CD4-positive, alpha-beta T cell treated with Interleukin-2 at 100 ng/mL for 4 hours (primary cell): Measurements from ENCODE around the gene WDR59.
"Not testable (repeated sequence)": the region's sequence is repeated elsewhere in the genome, so short reads cannot be mapped to it uniquely, and the experiment has no call there.

Source experiments
- DNase-seq: peaks from one replicate; pipeline ENCODE4 v3.0.0-alpha.2; 2020; ENCODE audit warnings: low spot score

WDR59 gene

DNA sequence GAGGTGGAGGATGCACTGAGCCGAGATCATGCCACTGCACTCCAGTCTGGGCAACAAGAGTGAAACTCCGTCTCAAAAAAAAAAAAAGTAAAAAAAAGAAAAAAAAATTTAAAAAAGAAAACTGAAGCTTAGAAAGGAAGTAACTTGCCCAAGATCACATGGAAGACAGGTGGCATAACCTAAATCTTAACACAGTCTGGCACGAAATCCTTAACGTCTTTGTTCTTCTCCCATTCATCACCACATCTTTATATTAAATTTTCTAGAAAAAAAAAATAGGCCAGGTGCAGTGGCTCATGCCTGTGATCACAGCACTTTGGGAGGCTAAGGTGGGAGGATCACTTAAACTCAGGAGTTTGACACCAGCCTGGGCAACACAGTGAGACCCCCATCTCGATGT, 9.3 kb downstream of the WDR59 start:
- DNase-seq = no peak

GRCh38 chr16:74973304-74973703, 11.6 kb downstream of the WDR59 start:
- no peak for DNase-seq

DNA sequence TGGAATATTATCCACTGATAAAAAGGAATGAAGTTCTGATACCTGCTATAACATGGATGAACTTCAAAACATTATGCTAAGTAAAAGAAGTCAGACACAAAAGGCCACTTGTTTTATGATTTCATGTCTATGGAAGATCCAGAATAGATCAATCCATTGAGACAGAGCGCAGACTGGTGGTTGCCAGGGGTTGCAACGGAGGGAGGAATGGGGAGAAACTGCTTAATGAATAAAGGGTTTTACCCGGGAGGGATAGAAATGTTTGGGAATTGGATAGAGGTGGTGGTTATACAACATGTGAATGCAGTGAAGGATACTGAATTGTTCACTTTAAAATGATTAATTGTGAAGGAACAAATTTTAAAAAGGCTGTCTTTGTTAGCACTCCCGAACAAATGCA, 30.2 kb downstream of the WDR59 start:
- no peak for DNase-seq

- no peak for DNase-seq
Measured at GRCh38 chr16:74951681-74952080, 33.2 kb downstream of the WDR59 start.

GRCh38 chr16:74951206-74951605, 33.7 kb downstream of the WDR59 start:
- no peak for DNase-seq

- no peak for DNase-seq
Measured at GRCh38 chr16:74950511-74950910, 34.4 kb downstream of the WDR59 start.

- no peak for DNase-seq
Measured at GRCh38 chr16:74949309-74949708, 35.6 kb downstream of the WDR59 start.

GRCh38 chr16:74944466-74944865, 40.5 kb downstream of the WDR59 start:
- no peak for DNase-seq

GRCh38 chr16:74942977-74943918, 41.7 kb downstream of the WDR59 start:
- no peak for DNase-seq

- no peak for DNase-seq
Measured at GRCh38 chr16:74942566-74942965, 42.4 kb downstream of the WDR59 start.

GRCh38 chr16:74939688-74940087, 45.2 kb downstream of the WDR59 start:
- no peak for DNase-seq

DNA sequence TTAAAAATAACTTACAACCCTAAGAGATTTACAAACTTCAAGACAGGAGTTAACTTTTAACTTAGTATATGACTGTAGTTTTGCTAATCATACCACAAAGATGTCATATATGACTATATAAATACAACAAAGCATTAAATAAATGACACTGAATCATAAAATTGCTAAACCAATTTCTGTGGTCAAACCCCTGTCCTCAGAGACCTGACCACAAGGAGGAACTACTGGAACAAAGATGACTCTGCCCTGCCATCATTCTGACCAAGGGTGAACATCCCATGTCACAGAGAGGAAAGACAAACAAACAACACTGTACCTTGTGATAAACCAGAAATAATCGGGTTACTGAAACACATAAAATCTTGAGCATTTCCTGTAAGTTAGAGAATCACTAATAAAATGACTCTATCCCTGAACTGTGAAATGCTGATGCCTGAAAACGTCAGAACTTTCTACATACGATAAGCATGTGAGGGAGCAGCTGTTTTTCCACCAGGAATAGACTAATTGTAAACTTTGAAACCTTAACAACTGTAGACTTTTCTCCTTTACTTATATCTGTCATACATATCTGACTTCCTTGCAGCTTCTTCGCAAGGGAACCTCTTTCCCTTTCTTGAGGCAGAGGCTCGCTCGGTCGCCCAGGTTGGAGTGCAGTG, 47.9 kb downstream of the WDR59 start:
- DNase-seq = peak; percentile 5

- no peak for DNase-seq
Measured at GRCh38 chr16:74931445-74931844, 53.5 kb downstream of the WDR59 start.

DNA sequence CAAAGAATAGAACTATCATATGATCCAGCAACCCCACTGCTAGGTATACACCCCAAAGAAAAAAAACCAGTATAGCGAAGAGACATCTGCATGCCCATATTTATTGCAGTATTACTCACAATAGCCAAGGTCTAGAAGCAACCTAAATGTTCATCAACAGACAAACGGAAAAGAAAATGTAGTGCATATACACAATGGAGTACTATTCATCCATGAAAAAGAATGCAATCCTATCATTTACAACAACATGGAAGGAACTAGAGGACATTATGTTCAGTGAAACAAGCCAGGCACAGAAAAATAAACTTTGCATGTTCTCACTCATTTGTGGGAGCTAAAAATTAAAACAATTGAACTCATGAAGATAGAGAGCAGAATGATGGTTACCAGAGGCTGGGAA, 55.3 kb downstream of the WDR59 start:
- no peak for DNase-seq

DNA sequence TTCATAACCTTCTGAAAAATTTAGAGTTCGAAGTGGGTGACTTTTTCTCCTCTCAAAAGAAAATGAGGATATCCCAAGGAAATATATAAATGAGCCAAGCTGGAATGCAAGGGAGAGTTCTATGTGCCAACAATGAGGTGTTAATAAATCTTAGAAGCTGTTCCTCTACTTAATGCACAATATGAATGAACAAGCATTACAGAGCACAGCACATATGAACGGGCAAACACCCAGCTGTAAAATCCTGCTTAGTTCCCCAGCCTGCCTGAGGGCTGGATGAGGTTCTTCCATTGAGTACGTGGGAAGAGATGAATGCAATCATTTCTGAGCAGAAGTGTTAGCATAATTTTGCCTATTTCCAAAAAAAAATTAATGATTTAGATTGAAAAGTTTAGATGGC, 58.1 kb downstream of the WDR59 start:
- no peak for DNase-seq

DNA sequence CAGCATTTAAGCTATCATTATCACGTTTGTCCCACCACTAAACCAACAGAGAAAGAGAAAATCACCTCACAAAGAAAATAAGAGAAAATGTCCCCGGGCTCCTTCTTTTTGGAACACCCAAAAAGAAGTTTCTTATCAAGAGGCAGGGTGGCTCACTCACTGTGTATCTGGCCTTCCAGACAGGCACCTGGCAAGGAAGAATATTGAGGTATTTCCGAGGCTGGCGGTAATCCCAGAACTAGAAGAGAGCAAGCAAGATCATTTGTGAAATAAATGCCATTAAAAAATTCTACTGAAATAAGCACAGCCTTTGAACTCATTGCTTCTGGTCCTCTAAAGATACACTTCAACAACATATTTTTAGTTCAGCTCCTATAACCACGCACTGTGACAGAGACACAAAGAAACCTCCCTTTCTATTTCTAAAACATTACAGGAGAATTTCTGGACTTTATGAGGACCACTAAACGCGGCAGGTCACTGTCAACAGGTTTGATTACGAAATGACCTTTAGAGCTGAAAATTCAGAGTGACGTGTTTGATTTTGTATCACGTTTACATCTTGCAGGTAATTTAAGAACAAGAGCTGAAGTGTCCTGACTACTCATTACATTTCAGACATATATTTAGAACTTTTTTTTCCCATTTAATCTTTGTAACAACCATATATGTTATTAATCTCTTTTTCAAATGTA, 61.0 kb downstream of the WDR59 start:
- DNase-seq = no peak

DNA sequence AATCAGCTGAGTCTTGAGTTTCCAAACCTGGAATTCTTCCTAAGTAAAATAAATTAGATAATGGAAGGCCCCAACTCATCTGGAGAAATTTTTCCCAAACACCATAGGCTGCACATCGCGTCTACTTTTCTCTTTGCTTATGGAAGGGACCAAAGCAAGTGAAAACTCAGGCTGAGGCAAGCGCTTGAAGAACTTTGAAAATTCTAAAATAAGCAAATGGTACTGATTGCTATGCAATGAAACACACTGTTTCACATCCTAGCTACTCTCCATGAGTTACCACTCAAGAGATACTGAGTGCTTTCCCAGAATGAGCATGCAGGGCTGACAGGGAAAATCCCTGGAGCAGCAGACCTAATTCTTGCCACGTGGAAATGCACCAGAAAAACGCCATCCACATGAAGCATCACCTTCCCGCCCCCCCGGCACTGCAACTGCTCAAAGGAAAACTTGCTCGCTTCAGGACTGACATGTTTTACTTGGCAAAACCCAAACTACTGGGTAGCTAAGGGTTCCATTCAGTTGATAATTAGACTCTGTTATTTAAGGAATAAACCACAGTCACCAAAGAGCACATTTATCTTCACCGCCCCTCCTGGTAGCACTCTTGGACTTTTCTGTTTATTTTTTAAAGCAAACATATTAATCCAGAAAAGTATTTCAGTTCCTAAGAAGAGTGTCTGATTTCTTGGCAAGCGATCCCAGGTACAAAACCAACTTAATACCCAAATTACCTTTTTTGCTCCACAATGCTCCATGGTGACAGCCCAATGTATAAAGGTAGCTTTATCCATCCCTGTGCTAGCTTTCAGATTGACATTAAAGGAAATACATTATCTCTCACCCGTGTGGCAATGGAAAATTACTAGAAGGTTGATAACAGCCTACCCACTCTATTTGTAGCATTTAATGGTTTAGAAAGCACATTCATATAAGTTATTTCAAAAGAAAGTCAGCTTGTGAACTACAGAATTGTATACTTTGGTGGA, 62.5 kb downstream of the WDR59 start:
- no peak for DNase-seq

- DNase-seq = no peak
Measured at GRCh38 chr16:74921051-74921450, 63.9 kb downstream of the WDR59 start.

- no peak for DNase-seq
Measured at GRCh38 chr16:74909665-74910064, 75.3 kb downstream of the WDR59 start.

- not testable (repeated sequence) for DNase-seq
Measured at GRCh38 chr16:74908759-74909158, 76.2 kb downstream of the WDR59 start.

DNA sequence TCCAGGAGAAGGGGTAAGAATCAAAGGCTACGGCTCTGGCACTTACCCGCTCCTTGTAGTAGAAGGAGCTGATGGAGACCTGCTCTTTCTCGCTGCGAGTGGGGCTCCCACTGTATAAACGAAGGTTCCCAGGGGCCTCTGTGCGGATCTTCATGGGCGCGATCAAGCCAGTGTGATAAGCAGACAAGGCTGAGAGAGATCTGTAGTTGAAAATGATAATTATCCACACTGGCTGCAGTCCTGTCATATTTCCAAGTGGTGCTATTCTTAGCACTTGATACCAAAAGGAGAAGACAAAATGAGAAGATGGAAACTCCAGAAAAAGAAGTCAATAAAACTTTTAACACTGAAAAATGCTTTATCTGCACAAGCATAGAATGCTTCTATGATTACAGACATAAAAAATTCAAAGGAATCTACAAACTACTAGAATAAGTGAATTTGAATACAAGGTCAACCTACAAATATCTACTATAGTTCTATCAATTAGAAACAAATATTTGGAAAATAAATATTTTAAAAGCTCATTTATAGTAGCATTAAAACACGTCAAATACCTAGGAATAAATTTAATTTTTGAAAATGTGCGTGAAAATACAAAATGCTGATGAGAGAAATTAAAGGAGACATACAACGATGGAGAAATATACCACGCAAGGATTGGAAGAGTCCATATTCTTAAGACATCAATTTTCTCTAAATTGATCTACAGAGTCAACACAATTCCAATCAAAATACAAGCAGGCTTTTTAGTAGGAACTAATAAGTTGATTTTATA, 80.8 kb downstream of the WDR59 start:
- DNase-seq = no peak
